Gastrocnemius medialis (tissue), 4 donors: Measurements from ENCODE around the gene CTNNBIP1. TPM values are rescaled to one million over a fixed set of nuclear protein-coding genes. Genes with fewer than 3 reads are reported as not detected.

Source experiments
- ATAC-seq, 2 donors: fragments of 150-250 bp; one replicate each; pipeline ENCODE4 v1.9.1; 2016
- DNase-seq, 2 donors: peaks; one replicate each; pipeline ENCODE4 v3.0.0-alpha.2; 2019
- H3K27ac ChIP-seq, 4 donors: fragments of 200-600 bp; sonication (generic); 1 replicate in 1 of 4; 2 replicates in 3 of 4; pipeline ENCODE4 v1.5.1; 2016 to 2018; ENCODE audit warnings: mild to moderate bottlenecking in 2 of 4, moderate library complexity in 1 of 4
- H3K27me3 ChIP-seq, 3 donors: fragments of 200-600 bp; sonication (generic) in 2 of 3; 1 replicate in 1 of 3; 2 replicates in 2 of 3; pipeline versions ENCODE4 v1.5.1 to v1.6.0; 2016 to 2019; ENCODE audit warnings: mild to moderate bottlenecking in 1 of 3, moderate library complexity in 1 of 3
- H3K36me3 ChIP-seq, 2 donors: fragments of 200-600 bp; sonication (generic) in 1 of 2; one replicate each; pipeline ENCODE4 v1.5.1; 2017 to 2018
- H3K4me1 ChIP-seq, 2 donors: fragments of 200-600 bp; sonication (generic) in 1 of 2; one replicate each; pipeline ENCODE4 v1.5.1; 2016 to 2017; ENCODE audit warnings: mild to moderate bottlenecking in 2 of 2
- H3K4me3 ChIP-seq, 4 donors: fragments of 200-600 bp; sonication (generic) in 3 of 4; 1 replicate in 1 of 4; 2 replicates in 3 of 4; pipeline ENCODE4 v1.5.1; 2016 to 2019; ENCODE audit warnings: mild to moderate bottlenecking in 2 of 4
- H3K9me3 ChIP-seq, 3 donors: fragments of 200-600 bp; sonication (generic) in 2 of 3; 1 replicate in 1 of 3; 2 replicates in 2 of 3; pipeline ENCODE4 v1.5.1; 2016 to 2019
- CTCF ChIP-seq, 5 experiments: fragments of 450-650 bp in 3 of 5; fragments of 200-600 bp in 2 of 5; sonication (generic) in 2 of 5; IDR thresholded peaks in 4 of 5; conservative IDR thresholded peaks in 1 of 5; 1 replicate in 4 of 5; 2 replicates in 1 of 5; pipeline ENCODE4 v1.5.1; 2016 to 2019; ENCODE audit warnings: antibody characterized with exemption in 5 of 5, mild to moderate bottlenecking in 3 of 5, moderate library complexity in 3 of 5
- POLR2A ChIP-seq, 2 donors: fragments of 450-650 bp; IDR thresholded peaks; one replicate each; pipeline ENCODE4 v1.6.1; 2017; ENCODE audit warnings: antibody characterized with exemption in 2 of 2, mild to moderate bottlenecking in 2 of 2, moderate library complexity in 2 of 2
- in situ Hi-C, 4 donors: fragments of 200-750 bp; cut with MboI; loops; one replicate each; pipeline versions ENCODE4 v1.15.0 to v1.8.0; 2017; ENCODE audit warnings: low sequenced_read_pairs in 4 of 4
- intact Hi-C: fragments of 100-400 bp; cut with DNase I; formaldehyde crosslinking; loops from one replicate; pipeline ENCODE4 v1.15.1; 2023; ENCODE audit warnings: low total_unique reads
- total RNA-seq, 4 donors: library from RNA; depleted of rRNA; stranded (reverse); fragments of >200 nt; gene quantifications; one replicate each; pipeline versions ENCODE4 v1.1.0 to v1.2.3, GENCODE V29; 2016

Gene CTNNBIP1
- total RNA-seq, 4 donors from 2014 or later: 10.3 to 13.2 (median 10.4) TPM

DNA sequence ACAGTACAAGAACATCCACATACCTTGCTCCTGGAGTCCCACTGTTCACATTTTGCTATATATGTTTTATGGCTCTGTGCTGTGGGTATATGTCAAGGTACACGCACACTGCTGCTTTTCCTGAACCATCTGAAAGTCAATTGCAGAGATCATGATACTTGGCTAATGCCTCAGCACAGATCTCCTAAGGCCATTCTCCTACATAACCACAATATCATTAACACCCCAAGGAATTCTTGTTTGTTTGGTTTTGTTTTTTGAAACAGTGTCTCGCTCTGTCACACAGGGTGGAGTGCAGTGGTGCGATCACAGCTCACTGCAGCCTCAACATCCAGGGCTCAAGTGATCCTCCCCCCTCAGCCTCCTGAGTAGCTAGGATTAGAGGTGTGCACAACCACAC lies 16.0 kb downstream of the CTNNBIP1 start:
- Histone ChIP-seq H3K4me1 (peaks cover 19 to 24% of the 10 kb centered on the region in 2 donors), H3K36me3 (no peaks in the 10 kb centered on the region), H3K27ac (peak overlapping the region in 3 of 4 donors; percentile 66 to 73 (median 69)), H3K9me3 (no peaks in the 10 kb centered on the region), H3K4me3 (no peak overlapping the region), H3K27me3 (no peaks in the 10 kb centered on the region)
- intact Hi-C loops (no loop called here), in situ Hi-C loops (no loop called here)
- DNase-seq: no peak
- no peak for TF ChIP-seq CTCF (IDR thresholded peaks at IDR 0.05 in 4 of 5, conservative IDR thresholded peaks at IDR 0.05 in 1 of 5)
- no peak for TF ChIP-seq POLR2A (IDR thresholded peaks at IDR 0.05)
- no peak for ATAC-seq

DNA sequence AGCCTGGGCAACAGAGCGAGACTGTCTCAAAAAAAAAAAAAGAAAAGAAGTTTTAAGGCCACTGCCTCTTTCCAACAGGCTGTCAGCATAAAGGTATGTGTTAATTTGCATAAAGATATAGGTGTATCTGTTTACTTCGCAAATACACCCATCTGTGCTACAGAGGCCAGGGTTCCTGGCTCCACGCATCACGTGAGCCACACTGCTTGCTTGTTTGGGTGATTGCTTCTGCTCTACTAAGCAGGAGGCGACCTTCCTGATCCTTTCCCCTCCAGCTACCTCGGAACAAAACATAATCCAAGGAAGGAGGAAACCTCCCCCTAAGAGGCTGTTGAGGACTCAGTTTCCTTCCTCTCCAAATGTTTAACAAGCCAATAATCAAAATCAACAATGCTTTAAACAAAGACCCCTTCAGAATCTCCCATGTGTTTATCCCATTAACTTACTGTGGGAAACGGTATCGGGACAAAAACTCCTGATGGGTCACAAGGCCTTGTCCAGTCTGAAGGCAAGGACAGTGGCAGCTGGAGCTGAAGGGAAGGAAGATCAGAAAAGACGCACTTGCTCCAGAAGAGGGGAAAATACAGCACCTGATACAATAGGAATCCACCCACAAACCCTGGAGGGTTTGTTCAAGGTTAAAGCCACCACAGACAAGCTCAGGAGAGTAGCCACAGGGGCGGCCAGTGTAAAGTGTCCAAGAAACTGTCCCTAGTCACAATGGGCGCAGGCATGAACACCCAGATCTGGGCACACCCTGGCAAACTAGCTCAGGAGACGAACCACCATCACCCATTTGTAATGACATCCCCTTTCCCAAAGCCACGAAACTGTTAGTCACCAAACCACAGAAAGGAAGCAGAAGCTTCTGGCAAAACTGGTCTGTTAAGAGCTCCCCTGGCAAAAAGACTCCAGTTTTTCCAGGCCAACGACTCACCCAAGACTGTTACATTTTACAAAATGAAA lies 17.2 kb downstream of the CTNNBIP1 start:
- intact Hi-C loops (no loop called here), in situ Hi-C loops (no loop called here)
- Histone ChIP-seq H3K36me3 (no peaks in the 10 kb centered on the region), H3K27ac (peak overlapping the region; percentile 62 to 73 (median 68)), H3K4me3 (no peak overlapping the region), H3K27me3 (no peaks in the 10 kb centered on the region), H3K4me1 (peaks cover 16 to 24% of the 10 kb centered on the region in 2 donors), H3K9me3 (no peaks in the 10 kb centered on the region)
- TF ChIP-seq POLR2A (IDR thresholded peaks at IDR 0.05): no peak
- TF ChIP-seq CTCF (IDR thresholded peaks at IDR 0.05 in 4 of 5, conservative IDR thresholded peaks at IDR 0.05 in 1 of 5): no peak
- no peak for DNase-seq
- ATAC-seq: peak in 1 of 2 donors; percentile 9

- H3K4me1 ChIP-seq: peaks cover 16 to 24% of the 10 kb centered on the region in 2 donors
- no peaks in the 10 kb centered on the region for H3K27me3 ChIP-seq
- DNase-seq (no peak), ATAC-seq (no peak)
- no peak overlapping the region for H3K4me3 ChIP-seq
- intact Hi-C loops: no loop called here
- H3K27ac ChIP-seq: peak overlapping the region in 3 of 4 donors; percentile 60 to 73 (median 68)
- no peak for TF ChIP-seq CTCF (IDR thresholded peaks at IDR 0.05 in 4 of 5, conservative IDR thresholded peaks at IDR 0.05 in 1 of 5)
- TF ChIP-seq POLR2A (IDR thresholded peaks at IDR 0.05): no peak
- no peaks in the 10 kb centered on the region for H3K36me3 ChIP-seq
- H3K9me3 ChIP-seq: no peaks in the 10 kb centered on the region
- in situ Hi-C loops: no loop called here
Measured at GRCh38 chr1:9891207-9891606, 18.9 kb downstream of the CTNNBIP1 start.

GRCh38 chr1:9890224-9890731 lies 19.8 kb downstream of the CTNNBIP1 start:
- ATAC-seq: peak; percentile 83 to 85
- in situ Hi-C loops (no loop called here), intact Hi-C loops (no loop called here)

More at GRCh38 chr1:9890224-9890731, 19.8 kb downstream of the CTNNBIP1 start:
- Histone ChIP-seq H3K4me1 (peaks cover 16 to 24% of the 10 kb centered on the region in 2 donors), H3K9me3 (no peaks in the 10 kb centered on the region), H3K36me3 (no peaks in the 10 kb centered on the region), H3K27me3 (no peaks in the 10 kb centered on the region), H3K27ac (peak overlapping the region; percentile 55 to 73 (median 64)), H3K4me3 (no peak overlapping the region)
- peak in 1 of 2 donors; percentile 42 for DNase-seq
- TF ChIP-seq POLR2A (IDR thresholded peaks at IDR 0.05) (no peak), CTCF (IDR thresholded peaks at IDR 0.05 in 4 of 5, conservative IDR thresholded peaks at IDR 0.05 in 1 of 5) (no peak)
